ENCODE results near the gene MYH6.

Gene MYH6

DNA sequence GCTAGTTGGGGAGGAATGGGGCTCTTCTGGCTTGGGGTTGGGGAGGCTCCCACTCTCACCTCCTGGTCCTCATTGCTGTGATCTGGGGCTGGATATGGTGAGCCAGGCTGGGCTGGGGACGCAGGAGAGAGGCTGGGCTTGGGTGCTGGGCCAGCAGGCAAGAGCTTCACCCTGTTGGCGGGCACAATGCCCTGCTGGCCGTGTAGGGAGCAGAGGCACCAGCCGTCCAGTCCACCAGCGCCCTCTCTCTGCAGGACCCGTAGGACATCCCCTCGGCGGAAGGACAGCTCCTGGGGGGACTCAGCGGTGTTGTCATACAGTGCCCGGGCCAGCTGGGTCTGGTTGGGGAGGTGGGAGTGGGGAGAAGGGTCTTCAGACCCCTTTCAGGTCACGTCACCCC, 47.6 kb downstream of the MYH6 start:
- DNase-seq, result peak in 34 of 51 donors; percentile 18 to 83 (median 59)

DNA sequence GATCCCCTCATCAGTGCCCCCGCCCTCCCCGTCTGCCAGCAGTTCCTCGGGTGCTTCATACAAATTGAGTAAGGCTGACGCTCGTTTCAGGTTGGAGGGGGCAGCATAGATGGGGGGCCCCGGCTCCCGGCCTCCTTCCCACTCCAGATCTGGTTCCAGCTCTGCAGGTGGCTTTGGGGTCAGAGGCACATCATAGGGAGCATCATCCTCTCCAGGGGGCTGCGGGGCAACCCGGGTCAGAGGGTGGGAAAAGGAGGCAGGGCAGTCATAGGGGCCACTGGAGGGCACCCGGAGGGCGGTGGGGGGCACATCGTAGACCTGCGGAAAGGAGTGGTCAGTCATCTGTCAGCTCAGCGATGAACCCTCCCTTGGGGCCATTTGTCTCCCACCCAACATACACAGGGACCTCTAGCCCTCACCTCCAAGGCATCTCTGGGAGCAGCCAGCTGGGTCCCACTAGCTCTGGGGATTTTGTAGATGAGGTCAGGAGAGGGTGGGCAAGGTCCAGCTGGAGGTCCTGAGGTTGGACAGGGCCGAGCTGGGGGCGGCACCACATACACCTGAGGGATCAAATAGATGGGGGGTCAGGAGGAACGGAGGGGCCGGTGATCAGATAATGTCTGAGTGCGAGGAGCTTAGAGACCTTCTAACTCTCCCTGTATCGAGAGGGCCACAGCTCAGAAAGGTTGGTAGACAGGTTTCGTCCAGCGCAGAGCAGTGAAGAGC, 48.2 kb downstream of the MYH6 start:
- DNase-seq, result no peak

DNA sequence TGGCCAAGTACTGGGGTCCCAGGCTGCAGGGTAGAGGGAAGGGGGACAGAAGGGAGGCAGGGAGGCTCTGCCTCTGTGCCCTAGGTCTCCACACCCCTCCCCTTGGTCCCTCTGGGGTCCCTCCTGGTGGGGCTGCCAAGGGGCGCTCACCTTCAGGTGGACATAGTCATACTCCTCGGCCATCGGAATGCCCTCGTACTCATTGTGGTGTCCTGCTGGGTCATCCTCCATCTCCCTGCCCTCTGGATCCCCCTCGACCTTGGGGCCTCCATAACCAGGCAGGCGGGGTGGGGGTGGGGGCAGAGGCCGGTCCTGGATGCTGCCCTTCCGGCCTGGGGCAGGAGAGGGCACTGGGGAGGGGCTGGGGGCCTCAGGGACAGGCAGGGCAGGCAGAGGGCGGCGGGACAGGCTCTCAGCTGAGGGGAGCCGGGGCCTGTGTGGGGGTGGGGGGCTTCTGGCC, 48.9 kb downstream of the MYH6 start:
- no peak for DNase-seq

DNA sequence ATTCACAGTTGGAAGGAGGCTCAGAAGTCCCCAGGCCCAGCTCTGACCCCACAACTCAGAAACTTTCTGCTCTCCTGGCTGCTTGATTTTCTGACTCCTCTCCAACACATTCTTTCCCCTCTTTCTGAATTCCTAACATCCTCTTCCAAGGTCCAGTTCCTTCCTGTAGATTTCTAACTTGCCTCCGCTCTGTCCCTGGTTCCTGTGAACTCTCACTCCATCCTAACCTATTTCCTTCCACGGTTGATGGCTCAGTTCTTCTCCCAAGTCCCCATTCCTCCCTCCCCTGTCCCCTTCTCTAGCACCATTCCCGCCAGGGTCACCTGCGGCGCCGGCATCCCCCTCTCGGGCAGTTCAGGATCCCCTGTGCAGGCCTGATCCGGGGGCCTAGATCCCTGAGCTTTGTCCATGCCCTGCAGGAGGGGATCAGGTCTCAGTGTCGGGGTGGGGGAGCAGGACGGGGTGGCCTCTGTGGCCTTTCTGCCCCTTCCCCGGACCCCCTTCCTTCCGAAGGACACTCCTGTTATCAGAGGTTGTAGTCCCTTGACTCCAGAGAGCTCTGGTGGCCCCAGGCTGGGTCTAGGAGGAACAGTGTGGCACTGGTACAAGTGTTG, 49.4 kb downstream of the MYH6 start:
- no peak for DNase-seq

DNA sequence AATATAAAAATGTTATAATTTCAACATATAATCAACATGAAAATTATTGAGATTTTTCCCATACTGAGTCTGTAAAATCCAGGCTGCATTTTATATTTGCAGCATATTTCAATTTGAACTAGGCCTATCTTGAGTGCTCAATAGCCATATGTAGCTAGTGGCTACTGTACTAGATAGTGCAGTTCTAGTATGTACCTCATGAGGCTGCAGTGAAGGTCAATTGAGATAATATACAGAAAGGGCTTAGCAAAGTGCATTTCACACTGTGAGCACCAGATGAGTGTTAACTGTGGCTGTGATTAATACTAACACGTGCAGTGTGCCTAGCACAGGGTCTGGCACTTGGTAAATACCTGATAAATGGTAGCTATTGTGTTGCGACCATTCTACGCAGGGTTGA, 50.0 kb downstream of the MYH6 start:
- no peak for DNase-seq

DNA sequence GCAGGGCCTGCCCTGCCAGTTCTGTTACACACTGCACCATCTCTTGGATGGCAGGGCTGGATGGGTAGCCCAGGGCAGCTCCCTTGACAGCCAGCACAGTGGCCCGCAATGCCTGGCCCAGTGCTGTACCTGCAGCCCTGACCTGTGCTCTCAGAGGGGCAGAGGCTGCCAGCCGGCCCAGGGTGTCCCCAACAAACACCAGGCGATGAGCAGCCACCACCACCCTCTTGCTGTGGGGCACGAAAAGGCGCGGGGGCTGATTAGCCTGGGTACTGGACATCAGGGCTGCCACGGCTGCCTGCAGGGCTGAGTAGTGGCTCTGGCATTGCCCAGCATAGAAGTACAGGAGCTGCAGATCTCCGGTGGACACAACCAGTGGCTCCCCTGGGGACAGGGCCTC, 50.8 kb downstream of the MYH6 start:
- DNase-seq, result no peak

DNA sequence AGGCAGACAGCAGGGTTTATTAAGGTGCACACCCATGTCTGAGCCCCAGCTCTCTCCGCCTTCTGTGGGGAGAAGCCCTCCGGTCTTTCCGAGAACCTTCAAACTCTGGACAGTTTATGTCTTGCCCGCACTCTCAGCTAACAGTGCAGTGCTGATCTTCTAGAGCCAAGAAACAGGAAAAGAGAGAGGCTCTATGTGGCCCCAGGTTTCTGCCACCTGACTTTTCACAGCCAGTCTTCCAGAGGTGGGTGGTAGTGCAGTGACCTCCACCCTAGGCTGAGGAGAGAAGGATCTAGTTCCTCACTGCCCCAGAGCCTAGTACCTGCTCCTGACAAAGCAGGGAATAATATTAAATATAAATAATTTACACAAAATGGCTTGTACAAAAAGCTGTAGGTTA, 51.4 kb downstream of the MYH6 start:
- DNase-seq, result no peak

DNA sequence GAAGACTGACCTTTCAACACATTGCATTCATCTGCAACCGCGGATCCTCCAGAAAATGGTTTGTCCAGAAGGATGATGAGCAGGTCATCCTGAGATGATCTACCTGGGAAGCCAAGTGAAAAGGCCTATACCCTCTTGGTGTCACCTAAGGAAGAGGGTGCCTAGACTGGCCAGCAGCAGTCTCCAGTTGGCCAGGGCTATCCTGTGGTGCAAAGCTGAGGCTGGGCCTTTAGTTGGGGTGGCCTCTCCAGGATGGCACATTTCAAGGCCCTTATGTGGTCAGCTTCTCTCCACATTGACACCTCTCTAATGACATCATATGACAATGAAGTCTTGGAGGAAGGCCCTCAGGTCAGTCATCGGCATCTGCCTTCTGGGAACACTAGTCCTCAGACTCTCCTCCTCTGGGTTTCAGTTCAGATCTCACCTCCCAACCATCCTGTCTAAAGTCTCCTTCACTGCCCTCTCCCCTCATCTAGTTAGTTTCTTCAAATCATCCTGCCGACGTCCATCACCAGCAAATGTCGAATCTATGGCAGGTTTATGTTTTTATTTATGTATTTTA, 52.1 kb downstream of the MYH6 start:
- DNase-seq, result no peak

DNA sequence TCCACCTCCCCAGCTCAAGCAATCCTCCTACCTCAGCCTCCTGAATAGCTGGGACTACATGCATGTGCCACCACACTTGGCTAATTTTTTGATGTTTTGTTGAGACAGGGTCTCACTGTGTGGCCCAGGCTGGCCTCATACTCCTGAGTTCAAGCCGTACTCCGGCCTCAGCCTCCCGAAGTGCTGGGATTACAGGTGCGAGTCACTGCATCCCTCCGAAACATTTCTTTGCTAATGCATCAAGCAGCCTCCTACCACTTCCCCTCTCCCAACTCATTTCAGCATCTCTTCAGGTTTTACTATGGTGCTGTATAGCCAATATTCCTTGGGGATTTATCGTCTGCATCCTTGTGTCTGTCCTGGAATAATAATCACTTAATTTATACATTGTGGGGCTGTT, 53.1 kb downstream of the MYH6 start:
- no peak for DNase-seq

DNA sequence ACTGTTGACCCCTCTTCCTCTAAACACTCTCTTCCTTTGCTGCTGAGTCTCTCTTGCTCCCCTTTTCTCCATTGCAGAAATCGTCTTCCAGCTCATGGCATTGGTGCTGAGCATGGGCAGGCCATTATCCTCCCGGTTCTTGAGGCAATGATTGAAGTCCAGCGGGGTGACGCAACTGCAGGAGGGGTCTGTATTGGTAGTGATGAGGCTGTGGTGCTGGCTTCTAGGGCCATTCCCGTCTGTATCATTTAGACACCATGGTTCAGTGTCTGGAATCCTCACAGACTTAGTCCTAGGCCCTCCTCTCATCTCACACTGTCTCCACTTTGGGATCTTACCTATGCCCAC, 54.7 kb downstream of the MYH6 start:
- DNase-seq, result no peak

DNA sequence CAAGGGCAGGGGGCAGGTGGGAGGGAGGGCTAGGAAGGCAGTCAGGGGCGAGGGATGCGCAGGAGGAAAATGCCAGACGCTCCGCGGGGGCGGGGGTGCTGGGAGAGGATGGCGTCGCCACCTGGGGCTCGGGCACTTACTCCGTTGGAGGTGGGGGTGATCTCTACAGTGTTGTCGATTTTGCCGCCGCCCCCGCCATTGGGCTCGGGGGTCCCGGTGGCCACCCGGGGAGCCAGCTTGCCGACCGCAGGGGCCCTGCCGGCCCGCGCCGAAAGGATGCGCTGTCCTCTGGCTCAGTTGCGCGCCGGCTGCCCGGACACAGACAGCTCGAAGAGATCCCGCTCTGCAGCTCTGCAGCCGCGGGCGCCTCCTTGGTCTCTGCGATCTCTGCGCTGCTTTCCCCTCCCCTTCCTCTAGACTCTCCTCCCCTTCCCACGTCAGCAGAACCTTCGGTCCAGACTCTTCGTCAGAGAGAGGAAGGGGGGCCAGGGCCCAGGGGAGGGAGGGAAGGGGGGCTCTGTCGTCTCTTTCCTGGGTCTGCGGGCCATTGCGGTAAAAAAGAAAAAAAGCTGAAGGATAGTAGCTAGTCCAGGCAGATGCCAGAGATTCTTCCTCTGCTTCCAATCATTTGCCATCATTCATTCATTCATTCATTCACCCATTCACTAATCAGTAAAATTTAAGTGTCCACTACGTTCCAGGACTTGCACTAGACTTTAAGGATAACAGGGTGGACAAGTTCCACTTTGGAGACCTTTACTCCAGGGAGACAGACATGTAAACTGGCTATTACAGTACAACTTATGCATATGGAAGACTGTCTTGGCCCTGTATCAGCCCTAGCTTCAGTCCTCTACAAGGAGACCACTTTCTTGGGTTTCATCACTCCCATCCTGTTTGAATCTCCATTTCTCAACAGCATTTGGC, 55.3 kb downstream of the MYH6 start, which contains the start of gene SLC22A17:
TSS of gene SLC22A17 (minus strand) at position 382 of the 927 bp plus-strand sequence.
- DNase-seq, result peak in 50 of 51 donors; percentile 28 to 94 (median 84)

DNA sequence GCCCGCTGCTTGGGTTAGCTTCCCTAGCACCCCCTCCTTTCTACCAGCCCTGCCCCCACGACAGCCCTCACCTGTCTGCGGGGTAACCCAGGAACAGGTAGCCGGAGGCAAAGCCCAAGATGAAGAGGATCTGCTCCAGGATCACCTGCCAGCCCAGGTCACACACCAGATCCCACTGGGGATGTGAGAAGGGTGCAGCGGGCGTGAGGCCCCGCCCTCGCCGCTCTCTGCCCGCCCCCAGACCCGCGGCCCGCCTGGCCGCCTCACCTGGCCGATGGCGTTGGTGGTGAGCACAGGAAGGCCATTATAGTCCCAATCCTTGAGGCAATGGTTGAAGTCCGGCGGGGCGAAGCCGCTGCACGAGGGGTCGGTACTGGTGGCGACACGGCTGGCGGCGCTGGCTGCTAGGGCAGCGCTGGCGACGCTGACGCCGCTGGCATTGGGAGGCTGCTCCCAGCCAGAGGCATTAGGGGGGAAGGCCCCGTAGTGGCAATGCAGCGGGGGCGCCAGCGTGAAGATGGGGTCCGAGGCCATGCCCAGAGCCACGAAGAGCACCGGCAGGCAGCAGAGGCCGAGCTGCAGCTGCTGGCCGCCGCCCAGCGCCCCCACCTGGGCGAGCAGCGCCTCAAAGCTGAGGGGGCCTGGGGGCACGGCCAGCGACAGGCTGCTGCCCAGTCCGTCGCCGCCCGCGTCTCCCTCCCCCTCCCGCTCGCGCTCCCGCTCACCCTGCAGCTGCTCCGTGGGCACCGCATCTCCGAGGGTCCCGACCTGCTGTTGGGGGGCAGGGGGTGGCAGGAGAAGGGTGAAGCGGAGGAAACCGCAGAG, 56.2 kb downstream of the MYH6 start:
- peak in 20 of 51 donors; percentile 29 to 77 (median 57) for DNase-seq

DNA sequence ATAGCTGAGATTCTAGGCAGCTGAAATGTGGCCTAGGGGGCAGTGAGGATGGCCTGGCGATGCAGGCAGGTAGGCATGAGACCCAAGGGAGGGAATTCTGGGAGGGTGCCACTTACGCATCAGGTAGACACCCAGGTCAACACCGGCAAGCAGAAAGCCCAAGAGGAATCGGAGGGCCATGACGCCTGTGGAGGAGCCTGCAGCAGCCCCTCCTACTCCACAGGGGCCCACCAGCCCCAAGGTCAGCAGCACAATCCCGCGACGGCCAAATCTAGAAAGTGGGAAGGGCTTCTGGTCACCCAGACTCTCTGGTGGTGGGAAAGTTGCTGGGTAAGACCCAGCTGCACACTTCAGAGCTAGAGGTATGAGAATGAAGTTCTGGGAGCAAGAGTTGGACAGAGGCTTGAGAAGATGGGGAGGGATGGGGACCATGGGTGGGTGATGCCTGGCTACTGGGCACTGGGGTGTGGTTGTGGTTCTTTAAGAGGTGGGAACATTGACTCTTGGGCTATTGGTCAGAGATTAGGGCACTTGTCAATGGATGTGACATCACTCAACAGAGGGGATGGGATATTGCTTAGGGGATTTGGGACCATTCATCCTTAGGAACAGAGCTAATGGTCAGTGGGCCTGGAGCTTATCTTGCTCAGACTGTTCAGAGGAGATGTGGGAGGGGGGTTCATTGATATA, 58.8 kb downstream of the MYH6 start:
- no peak for DNase-seq

DNA sequence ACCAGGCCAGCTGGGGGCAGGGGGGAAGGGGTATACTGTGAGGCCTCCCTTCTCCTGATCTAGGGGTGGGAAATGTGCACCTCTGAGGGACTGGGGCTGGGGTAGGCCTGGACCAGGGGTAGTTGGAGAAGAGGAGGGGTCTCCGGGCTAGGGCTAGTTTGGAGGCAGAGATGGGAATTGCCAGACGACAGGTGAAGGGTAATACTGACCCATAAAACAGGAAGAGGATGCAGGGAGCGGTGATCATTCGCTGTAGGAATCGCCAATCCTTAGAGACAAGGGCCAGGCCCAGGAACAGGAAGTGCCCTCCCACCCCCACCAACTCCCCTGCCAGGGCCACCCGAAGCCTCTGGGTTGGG, 59.8 kb downstream of the MYH6 start:
- no peak for DNase-seq

DNA sequence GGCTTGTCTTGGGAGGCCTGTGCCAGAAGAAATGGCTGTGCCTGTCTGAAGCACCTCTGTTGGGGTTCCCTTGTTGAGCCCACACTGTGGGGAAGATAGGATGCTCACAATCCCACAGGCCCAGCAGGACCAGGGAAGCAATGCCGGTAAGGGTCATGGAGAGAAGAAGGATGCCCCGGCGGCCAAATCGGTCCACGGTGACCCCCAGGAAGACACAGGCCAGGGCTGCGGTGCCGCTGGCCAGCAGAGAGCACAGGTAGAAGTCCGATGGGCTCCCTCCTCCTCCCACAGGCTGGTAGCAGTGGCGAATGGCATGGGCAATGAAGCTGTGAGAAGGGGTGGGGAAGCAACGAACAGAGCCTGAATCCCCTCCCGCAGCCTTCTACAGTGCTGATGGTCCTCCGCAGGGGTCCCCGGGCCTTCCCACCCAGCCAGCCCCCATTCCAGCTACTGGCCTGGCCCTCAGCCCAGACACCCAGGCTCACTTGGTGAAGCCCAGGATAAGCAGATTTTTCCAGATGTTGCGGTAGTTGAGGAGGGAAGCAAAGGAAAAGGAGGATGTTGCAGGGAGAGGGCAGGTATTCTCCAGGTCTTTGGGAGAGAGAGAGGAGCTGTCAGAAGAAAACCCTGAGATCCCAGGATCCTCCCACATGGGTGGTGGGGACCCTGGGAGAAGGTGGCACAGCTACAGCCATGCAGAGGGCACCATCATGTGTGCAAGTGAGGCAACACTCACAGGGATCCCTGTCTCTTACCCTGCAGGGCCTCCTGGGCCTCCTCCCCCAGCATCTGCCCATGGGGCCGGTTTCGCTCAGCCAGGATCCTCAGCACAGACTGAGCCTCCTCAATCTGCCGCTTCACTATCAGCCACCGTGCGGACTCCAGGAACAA, 60.4 kb downstream of the MYH6 start:
- DNase-seq, result no peak

DNA sequence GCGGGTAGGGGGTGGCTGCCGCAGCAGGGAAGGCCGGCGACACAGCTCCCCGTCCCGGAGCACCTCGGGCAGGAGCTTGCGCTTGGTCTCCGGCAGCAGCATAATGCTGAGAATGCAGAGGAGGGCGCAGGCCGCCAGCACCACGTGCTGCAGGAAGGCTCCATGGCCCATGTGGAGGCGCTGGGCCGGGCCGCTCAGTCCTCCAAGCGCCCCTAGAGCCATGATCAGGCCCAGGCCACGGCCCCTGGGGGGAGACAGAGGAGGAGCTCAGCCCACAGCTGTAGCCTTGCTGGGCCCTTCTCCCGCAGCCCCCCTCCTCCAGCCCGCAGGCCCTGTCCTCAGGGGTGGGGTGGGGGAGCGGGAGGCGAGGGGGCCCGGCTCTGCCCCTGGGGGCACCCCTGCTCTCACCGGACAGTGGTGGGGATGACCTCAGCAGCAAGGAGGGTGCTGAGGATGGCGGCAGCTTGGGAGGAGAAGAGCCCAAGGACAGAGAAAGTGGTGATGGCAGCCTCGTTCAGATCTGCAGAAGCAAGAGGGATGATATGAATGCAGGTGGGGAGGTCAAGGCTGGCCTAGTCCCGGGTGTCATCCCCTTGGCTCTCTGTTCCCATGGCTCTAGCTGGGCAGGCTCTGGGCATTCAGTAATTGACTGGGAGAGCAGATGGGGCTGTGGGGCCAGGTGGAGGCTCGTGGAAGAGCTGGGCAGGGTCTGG, 61.2 kb downstream of the MYH6 start:
- DNase-seq, result no peak

DNA sequence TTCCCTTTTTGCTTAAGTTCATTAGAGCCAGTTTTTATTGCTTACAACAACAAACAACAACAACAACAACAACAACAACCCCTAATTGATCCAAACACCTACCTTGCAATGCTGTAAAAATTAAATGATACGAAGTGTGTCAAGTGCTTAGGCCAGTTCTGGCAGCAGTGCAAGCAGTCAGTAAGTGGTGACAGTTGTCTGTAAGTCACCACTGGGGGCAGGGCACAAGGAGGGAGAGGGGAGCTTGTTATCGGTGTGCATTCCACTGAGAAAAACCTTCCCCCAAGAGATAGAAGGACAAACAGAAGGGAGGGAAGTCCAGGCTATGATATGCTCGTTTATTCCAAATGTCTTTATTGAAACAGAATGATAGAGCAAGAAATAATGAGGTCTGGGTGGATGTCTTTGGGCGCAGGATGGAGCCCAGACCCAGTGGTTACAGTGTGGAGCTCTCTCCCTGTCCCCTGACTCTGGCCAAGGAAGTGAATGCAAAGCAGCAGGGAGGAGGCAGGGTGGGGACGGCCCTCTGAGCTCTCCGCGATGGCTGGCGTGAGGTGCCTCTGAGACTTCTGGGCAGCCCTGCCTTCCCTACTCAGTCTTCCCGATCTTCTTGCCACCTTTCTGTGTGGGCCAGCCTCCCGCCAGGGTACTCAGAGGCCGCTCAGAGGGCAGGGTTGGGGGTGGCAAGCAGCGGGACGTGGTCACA, 61.9 kb downstream of the MYH6 start:
- DNase-seq, result no peak

DNA sequence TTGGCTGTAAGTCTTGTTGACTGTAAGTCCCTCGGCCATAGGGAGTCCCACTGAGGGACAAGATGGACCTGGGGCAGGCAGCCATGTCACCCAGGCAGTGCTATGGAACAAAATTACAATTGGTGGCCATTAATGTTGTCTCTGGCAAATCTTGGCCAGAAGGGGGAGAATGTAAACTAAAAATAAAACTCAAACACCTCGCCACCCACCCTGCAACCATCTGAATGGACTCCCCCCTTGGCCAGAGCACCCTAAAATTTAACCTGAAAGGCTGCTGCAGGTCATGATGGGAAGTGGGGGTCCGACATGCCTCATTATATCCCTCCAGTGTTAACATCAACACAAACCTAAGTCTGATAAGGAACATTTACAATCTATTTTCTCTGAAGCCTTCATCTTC, 63.6 kb downstream of the MYH6 start:
- DNase-seq, result no peak

Measured in hypothalamus (tissue), 51 donors.